IPS DF 19.7 (cell line): ENCODE measurements around the gene SMURF1.
"Not testable (repeated sequence)": the region's sequence is repeated elsewhere in the genome, so short reads cannot be mapped to it uniquely, and the experiment has no call there.

Experiments used
- DNase-seq: peaks from one replicate; pipeline ENCODE4 v3.0.0-alpha.2; 2013; ENCODE audit warnings: low read depth, low spot score

Gene SMURF1

GRCh38 chr7:99121496-99122021 is 22.3 kb downstream of the SMURF1 start:
- no peak for DNase-seq

DNA sequence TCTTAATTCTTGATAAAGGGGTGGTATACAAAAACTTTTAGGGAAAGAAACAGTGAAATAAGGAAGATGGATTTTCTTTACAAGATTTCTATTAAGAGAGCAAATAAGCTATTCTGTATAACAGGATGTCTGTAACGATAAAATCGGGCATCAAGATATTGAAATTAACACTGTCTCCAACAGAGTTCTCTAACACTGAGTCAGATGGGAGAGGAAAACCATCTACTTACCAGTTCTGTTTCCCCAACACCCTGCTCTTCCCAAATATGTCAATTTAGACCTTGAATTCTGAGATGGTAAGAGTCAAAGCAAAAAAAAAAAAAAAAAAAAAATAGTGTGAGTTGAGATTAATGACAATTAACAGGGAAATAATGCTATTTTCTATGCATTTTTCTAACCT is 23.0 kb downstream of the SMURF1 start:
- DNase-seq, result no peak

- DNase-seq, result no peak
These were observed 23.4 kb downstream of the SMURF1 start for GRCh38 chr7:99120501-99120900.

GRCh38 chr7:99118077-99118476 is 25.8 kb downstream of the SMURF1 start:
- DNase-seq, result no peak

DNA sequence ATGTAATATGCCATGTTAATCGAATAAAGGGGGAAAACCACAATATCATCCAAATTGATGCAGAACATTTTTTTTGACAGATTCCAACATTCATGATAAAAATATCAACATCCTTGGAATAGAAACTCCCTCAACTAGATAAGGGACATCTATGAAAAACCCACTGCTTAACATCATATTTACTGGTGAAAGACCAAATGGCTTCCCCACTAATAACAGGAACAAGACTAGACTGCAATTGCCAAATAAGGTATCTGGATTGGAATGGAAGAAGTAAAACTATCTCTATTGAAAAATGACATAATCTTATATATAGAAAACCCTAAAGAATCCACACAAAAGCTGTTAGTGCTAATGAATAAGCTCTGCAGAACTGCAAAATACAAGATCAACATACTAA is 27.8 kb downstream of the SMURF1 start:
- no peak for DNase-seq

DNA sequence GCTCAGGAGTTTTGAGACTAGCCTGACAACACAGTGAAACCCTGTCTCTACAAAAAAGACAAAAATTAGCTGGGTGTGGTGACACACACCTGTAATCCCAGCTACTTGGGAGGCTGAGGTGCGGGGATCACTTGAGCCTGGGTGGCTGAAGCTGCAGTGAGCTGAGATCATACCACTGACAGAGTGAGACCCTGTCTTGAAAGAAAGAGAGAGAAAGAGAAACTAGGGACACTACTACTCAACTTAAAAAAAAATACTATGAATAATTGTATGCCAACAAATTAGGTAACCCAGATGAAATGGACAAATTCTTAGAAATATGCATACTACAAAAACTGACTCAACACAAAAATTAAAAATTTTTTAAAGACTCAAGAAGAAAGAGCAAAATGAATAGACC is 28.5 kb downstream of the SMURF1 start:
- no peak for DNase-seq

- DNase-seq, result no peak
These were observed 30.9 kb downstream of the SMURF1 start for GRCh38 chr7:99112979-99113378.

DNA sequence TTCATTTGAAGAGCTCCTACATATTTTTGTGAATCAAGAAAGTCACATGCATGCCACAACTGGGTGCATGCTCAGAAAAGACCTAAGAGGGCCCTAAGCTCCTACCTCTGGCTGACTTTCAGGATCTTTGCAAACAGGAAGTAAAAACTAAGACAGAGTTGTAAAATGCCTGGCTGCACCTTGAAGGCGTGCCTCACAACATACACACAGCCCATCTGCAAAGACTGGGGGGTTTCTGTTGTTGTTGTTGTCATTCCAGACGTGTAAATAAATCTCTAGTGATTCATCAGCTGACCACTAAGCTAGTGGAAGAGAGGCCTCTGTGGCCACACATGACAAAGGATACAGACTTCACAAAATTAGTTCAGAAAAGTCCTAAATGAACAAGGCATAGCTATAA is 31.8 kb downstream of the SMURF1 start:
- DNase-seq, result no peak

GRCh38 chr7:99111591-99111990 is 32.3 kb downstream of the SMURF1 start:
- no peak for DNase-seq

- no peak for DNase-seq
These were observed 34.5 kb downstream of the SMURF1 start for GRCh38 chr7:99109108-99110051.

GRCh38 chr7:99108613-99109012 is 35.3 kb downstream of the SMURF1 start:
- DNase-seq, result no peak

- no peak for DNase-seq
These were observed 37.1 kb downstream of the SMURF1 start for GRCh38 chr7:99106821-99107241.

DNA sequence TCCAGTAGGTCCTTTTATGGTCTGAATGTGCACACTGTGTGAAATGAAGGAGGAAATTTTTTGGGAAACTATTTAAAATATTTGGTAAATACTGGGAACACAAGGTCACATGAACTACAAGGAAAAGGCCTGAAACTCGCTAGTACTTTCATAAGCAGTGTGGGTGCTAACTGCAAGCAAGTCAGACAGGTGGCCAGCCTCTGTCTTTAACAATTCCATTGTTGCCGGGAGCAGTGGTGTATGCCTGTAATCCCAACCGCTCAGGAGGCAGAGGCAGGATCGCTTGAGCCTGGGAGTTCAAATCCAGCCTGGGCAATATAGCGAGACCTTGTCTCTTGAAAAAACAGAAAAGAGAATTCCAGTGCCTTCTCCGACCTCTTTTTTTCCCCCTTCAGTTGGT is 37.5 kb downstream of the SMURF1 start:
- no peak for DNase-seq

DNA sequence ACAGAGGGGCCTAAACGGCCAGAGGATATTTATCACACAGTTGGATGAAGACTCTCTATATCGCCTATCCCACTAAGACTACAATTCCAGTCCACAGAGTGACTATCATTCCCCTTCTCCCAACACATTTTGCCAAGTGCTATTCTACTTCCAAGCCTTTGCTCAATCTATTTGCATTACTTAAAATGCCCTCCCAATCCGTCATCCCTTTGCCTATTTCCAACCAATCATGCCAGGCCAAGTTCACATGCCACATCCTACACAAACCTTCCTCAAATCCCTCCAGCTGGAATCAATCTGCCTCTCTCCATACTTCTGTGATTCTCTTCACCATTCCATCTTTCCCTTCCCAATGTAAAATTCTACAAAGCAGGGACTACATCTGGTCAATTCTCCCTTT is 38.2 kb downstream of the SMURF1 start:
- DNase-seq, result no peak

DNA sequence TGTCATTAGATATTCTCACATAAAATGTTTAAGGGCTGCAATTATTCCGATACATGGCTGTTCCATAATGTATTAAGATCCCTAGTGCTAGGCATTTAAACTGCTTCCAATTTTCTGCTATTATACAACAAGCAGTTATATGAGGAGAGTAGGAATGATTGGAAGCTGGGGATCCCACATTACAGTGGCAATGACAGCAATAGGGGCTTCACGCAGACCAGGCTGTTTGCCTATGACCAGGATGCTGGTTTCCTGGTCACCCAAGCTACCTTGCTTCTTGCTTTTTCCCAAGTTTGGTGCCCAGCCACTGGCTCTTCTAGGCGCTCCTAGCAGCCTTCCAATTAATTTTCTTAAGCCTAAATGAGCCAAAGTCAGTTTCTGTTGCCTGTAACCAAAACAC is 39.3 kb downstream of the SMURF1 start:
- DNase-seq, result no peak

DNA sequence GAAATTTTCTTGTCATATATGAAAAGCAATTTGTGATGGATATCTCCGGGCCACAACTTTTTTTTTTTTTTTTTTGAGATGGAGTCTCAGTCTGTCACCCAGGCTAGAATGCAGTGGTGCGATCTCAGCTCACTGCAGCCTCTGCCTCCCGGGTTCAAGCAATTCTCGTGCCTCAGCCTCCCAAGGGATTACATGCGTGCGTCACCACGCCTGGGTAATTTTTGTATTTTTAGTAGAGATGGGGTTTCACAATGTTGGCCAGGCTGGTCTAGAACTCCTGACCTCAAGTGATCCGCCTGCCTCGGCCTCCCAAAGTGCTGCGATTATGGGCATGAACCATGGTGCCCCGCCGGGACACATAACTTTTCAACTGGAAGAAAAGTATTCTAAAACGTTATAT is 40.1 kb downstream of the SMURF1 start:
- not testable (repeated sequence) for DNase-seq

- no peak for DNase-seq
These were observed 40.9 kb downstream of the SMURF1 start for GRCh38 chr7:99102809-99103690.

DNA sequence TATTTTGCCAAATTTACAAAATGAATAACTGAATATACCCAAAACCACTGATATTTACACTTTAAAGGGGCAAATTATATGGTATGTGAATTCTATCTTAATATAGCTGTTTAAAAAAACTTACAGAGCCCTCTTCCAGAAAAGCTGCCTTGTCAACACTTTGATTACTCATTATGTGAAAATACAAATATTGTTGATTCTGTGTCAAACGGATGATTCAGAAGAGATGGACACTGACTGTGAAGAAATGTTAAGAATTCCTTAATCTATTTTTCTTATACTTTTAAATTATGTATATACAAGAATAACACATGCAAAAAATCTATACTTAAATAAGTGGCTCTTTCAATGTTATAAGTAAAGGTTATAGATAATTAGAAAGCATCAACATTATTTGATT is 41.5 kb downstream of the SMURF1 start:
- DNase-seq, result no peak

DNA sequence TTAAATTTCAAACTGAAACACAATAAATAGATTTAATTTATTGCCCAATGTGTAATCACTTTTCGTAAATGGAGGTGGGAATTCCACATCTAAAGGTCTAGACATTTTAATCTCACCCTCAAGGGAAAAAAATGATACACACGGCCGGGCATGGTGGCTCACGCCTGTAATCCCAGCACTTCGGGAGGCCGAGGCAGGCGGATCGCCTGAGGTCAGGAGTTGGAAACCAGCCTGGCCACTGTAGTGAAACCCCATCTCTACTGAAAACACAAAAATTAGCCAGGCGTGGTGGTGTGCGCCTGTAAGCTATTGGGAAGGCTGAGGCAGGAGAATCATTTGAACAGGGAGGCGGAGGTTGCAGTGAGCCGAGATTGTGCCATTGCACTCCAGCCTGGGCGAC is 42.4 kb downstream of the SMURF1 start:
- not testable (repeated sequence) for DNase-seq

GRCh38 chr7:99099499-99100077 is 44.3 kb downstream of the SMURF1 start:
- DNase-seq, result no peak

DNA sequence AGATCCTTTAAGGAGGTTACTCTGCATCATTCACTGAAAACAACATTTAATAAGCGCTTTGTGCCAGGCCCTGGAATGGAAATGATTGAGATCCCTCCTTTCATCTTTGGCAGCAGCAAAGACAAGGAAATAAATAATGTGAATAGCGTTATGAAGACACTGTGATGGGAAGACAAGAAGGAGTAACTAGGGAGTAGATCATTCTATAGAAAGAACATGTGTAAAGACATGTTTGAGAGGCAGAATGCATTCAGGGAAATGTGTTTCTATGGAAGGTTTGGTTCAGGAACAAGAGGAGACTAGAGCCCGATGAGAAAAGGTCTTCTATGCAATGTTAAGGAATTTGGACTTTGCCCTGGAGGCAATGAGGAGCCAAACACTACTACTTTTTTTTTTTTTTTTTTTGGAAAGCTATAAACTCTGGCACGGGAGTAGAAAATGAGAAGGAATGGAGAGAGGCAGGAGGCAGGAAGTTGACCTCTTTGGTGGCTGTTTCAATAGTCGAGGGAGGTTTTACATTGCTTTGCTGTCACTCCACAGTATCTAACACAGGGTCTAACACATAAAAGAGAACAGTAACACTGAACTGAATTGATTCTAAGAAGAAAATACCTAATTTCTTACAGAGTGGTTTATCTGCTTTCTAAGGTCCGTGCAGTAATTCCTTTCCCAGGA is 44.9 kb downstream of the SMURF1 start:
- no peak for DNase-seq
